ENCODE data around the gene CFAP45.
A peak's percentile ranks its signal among the peaks of the same experiment; 100 is the strongest.

The CFAP45 gene

GRCh38 chr1:159830722-159831121 lies 69.2 kb downstream of the CFAP45 start:
- no peak for TF ChIP-seq CTCF (IDR thresholded peaks at IDR 0.05; ENCODE audit: control insufficient read depth, insufficient read depth, low read depth, low read length, missing control alignments)
- no peak for DNase-seq (ENCODE audit: low read depth)
- no peak overlapping the region for H3K4me3 ChIP-seq (ENCODE audit: control insufficient read depth, low read depth, low read length)

GRCh38 chr1:159829822-159830465 lies 70.0 kb downstream of the CFAP45 start:
- no peak for TF ChIP-seq CTCF (IDR thresholded peaks at IDR 0.05; ENCODE audit: control insufficient read depth, insufficient read depth, low read depth, low read length, missing control alignments)
- no peak overlapping the region for H3K4me3 ChIP-seq (ENCODE audit: control insufficient read depth, low read depth, low read length)
- DNase-seq (ENCODE audit: low read depth) = peak; percentile 46

GRCh38 chr1:159829273-159829634 lies 70.7 kb downstream of the CFAP45 start:
- no peak for DNase-seq (ENCODE audit: low read depth)
- TF ChIP-seq CTCF (IDR thresholded peaks at IDR 0.05; ENCODE audit: control insufficient read depth, insufficient read depth, low read depth, low read length, missing control alignments) = no peak
- no peak overlapping the region for H3K4me3 ChIP-seq (ENCODE audit: control insufficient read depth, low read depth, low read length)

- TF ChIP-seq CTCF (IDR thresholded peaks at IDR 0.05; ENCODE audit: control insufficient read depth, insufficient read depth, low read depth, low read length, missing control alignments) = no peak
- DNase-seq (ENCODE audit: low read depth) = no peak
- H3K4me3 ChIP-seq (ENCODE audit: control insufficient read depth, low read depth, low read length) = no peak overlapping the region
Measured at GRCh38 chr1:159828581-159829272, 71.2 kb downstream of the CFAP45 start.

- DNase-seq (ENCODE audit: low read depth) = no peak
- TF ChIP-seq CTCF (IDR thresholded peaks at IDR 0.05; ENCODE audit: control insufficient read depth, insufficient read depth, low read depth, low read length, missing control alignments) = no peak
- no peak overlapping the region for H3K4me3 ChIP-seq (ENCODE audit: control insufficient read depth, low read depth, low read length)
Measured at GRCh38 chr1:159828176-159828575, 71.8 kb downstream of the CFAP45 start.

GRCh38 chr1:159827549-159827948 lies 72.4 kb downstream of the CFAP45 start:
- no peak overlapping the region for H3K4me3 ChIP-seq (ENCODE audit: control insufficient read depth, low read depth, low read length)
- no peak for TF ChIP-seq CTCF (IDR thresholded peaks at IDR 0.05; ENCODE audit: control insufficient read depth, insufficient read depth, low read depth, low read length, missing control alignments)
- DNase-seq (ENCODE audit: low read depth) = no peak
